Keratinocyte (primary cell): Measurements from ENCODE around the gene PHPT1. TPM values are rescaled to one million over a fixed set of nuclear protein-coding genes. Genes with fewer than 3 reads are reported as not detected.
"Not testable (repeated sequence)": the region's sequence is repeated elsewhere in the genome, so short reads cannot be mapped to it uniquely, and the experiment has no call there.

Source experiments
- DNase-seq: peaks from one replicate; pipeline ENCODE4 v3.0.0-alpha.2; 2011; ENCODE audit warnings: low read depth, missing footprints, low spot score
- FAIRE-seq: peaks from 2 replicates; lab custom pipeline; 2011; peaks lifted over from hg19 to GRCh38; lab: Jason Lieb, UNC
- H2AFZ ChIP-seq: 2 replicates; pipeline ENCODE4 v1.6.0; 2012; ENCODE audit warnings: low read length, control low read depth, inconsistent platforms; ENCODE audit not compliant: control insufficient read depth
- H3K27ac ChIP-seq: 2 replicates; pipeline ENCODE4 v1.5.1; 2011; ENCODE audit warnings: low read length; ENCODE audit not compliant: control insufficient read depth, insufficient read depth
- H3K27me3 ChIP-seq: 3 replicates; pipeline ENCODE4 v1.6.0; 2011; ENCODE audit warnings: low read length; ENCODE audit not compliant: control insufficient read depth, insufficient read depth; ENCODE audit errors: extremely low read depth
- H3K36me3 ChIP-seq, 2 experiments: 2 replicates in 1 of 2; 3 replicates in 1 of 2; pipeline ENCODE4 v1.5.1; 2011; ENCODE audit warnings: low read length in 2 of 2, mild to moderate bottlenecking in 1 of 2; ENCODE audit not compliant: control insufficient read depth in 2 of 2, insufficient read depth in 2 of 2; ENCODE audit errors: extremely low read depth in 1 of 2
- H3K4me1 ChIP-seq: 3 replicates; pipeline ENCODE4 v1.5.1; 2011; ENCODE audit warnings: low read length; ENCODE audit not compliant: control insufficient read depth, insufficient read depth; ENCODE audit errors: extremely low read depth
- H3K4me2 ChIP-seq: 3 replicates; pipeline ENCODE4 v1.6.0; 2011; ENCODE audit warnings: low read depth, low read length; ENCODE audit not compliant: control insufficient read depth, insufficient read depth; ENCODE audit errors: extremely low read depth
- H3K4me3 ChIP-seq, 3 experiments: fragments of 200-600 bp in 1 of 3; sonication (generic) in 1 of 3; 2 replicates in 2 of 3; 3 replicates in 1 of 3; pipeline ENCODE4 v1.5.1; 2011 to 2016; ENCODE audit warnings: low read length in 3 of 3, mild to moderate bottlenecking in 3 of 3, control low read depth in 2 of 3, inconsistent platforms in 1 of 3, low read depth in 1 of 3, mixed read lengths in 1 of 3, mixed run types in 1 of 3, moderate library complexity in 1 of 3; ENCODE audit not compliant: control insufficient read depth in 2 of 3, insufficient read depth in 2 of 3; ENCODE audit errors: extremely low read depth in 1 of 3
- H3K79me2 ChIP-seq: 2 replicates; pipeline ENCODE4 v1.6.0; 2012; ENCODE audit warnings: low read length; ENCODE audit not compliant: control insufficient read depth, insufficient read depth
- H3K9ac ChIP-seq: 3 replicates; pipeline ENCODE4 v1.6.0; 2011; ENCODE audit warnings: low read length; ENCODE audit not compliant: control insufficient read depth, insufficient read depth; ENCODE audit errors: extremely low read depth
- H3K9me1 ChIP-seq: 3 replicates; pipeline ENCODE4 v1.6.0; 2011; ENCODE audit warnings: low read length; ENCODE audit not compliant: control insufficient read depth, insufficient read depth; ENCODE audit errors: extremely low read depth
- H3K9me3 ChIP-seq: 2 replicates; pipeline ENCODE4 v1.5.1; 2012; ENCODE audit warnings: low read depth, low read length; ENCODE audit not compliant: control insufficient read depth
- H4K20me1 ChIP-seq: 3 replicates; pipeline ENCODE4 v1.6.0; 2011; ENCODE audit warnings: low read length; ENCODE audit not compliant: control insufficient read depth, insufficient read depth; ENCODE audit errors: extremely low read depth
- EZH2 ChIP-seq: IDR thresholded peaks from one replicate; pipeline ENCODE4 v1.6.1; 2012; ENCODE audit warnings: inconsistent platforms, mild to moderate bottlenecking, low read length, moderate library complexity
- dilution Hi-C: fragments of 300-500 bp; cut with MboI; formaldehyde crosslinking; loops from one replicate; pipeline ENCODE4 v1.7.0; 2020; ENCODE audit warnings: low sequenced_read_pairs; ENCODE audit not compliant: extremely low pct_ligation_motif_present
- polyA plus RNA-seq, 5 experiments: library from polyadenylated mRNA; depleted of rRNA in 3 of 5; stranded (reverse) in 3 of 5; stranded (forward) in 1 of 5; unstranded in 1 of 5; fragments of >200 nt; gene quantifications; 1 replicate in 1 of 5; 2 replicates in 3 of 5; 3 replicates in 1 of 5; pipeline versions ENCODE4 v1.2.1 to v1.2.3, GENCODE V29; 2011 to 2012; ENCODE audit warnings: missing spikeins in 2 of 5, low read depth in 1 of 5, low replicate concordance in 1 of 5
- TF ChIP-seq, protein P1 (sequence below), 3 experiments: IDR thresholded peaks in 1 of 3; conservative IDR thresholded peaks in 1 of 3; optimal IDR thresholded peaks in 1 of 3; 2 replicates in 2 of 3; 3 replicates in 1 of 3; pipeline versions ENCODE3 to v1.5.1; 2011; ENCODE audit warnings: low read length in 3 of 3, mild to moderate bottlenecking in 3 of 3, moderate library complexity in 2 of 3, control low read depth in 1 of 3, inconsistent platforms in 1 of 3; ENCODE audit not compliant: insufficient read depth in 2 of 3; ENCODE audit errors: extremely low read depth in 1 of 3

PHPT1 gene
- polyA plus RNA-seq, 1 donor (not counting 4 experiments of a cell fraction or from before 2014, with no cell fraction given), result 68.8 TPM

DNA sequence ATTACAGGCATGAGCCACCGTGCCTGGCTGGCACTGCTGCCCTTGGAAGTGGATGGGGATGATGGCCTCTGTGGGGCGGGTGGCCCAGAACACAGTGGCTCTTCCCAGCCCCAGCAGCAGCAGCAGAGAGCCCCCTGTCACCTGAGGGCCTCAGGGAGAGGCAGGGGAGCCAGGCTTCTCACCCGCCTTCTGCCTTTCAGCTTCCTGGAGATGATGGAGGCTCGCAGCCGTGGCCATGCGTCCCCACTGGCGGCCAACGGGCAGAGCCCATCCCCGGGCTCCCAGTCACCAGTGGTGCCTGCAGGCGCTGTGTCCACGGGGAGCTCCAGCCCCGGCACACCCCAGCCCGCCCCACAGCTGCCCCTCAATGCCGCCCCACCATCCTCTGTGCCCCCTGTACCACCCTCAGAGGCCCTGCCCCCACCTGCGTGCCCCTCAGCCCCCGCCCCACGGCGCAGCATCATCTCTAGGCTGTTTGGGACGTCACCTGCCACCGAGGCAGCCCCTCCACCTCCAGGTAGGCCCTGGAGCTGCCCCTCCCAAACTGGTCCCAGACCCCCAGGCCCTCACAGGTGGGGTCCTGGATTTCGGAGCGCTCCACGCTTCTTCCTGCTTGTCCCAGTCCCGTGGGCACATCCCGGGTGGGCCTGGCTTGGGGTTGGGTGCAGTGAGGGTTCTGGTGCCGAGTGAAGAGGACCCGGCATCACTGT lies 11.9 kb upstream of the PHPT1 start:
- Histone ChIP-seq H3K27ac (no peak overlapping the region), H3K9me1 (no peaks in the 10 kb centered on the region), H3K4me3 (no peak overlapping the region), H3K27me3 (no peaks in the 10 kb centered on the region), H3K4me2 (no peak overlapping the region), H3K79me2 (no peaks in the 10 kb centered on the region), H3K9ac (no peak overlapping the region), H3K4me1 (peaks cover 9% of the 10 kb centered on the region), H3K9me3 (no peaks in the 10 kb centered on the region), H2AFZ (no peak overlapping the region), H3K36me3 (peaks cover 0 to 15% of the 10 kb centered on the region in 2 experiments), H4K20me1 (no peaks in the 10 kb centered on the region)
- TF ChIP-seq EZH2, result no peak
- TF ChIP-seq, protein P1, sequence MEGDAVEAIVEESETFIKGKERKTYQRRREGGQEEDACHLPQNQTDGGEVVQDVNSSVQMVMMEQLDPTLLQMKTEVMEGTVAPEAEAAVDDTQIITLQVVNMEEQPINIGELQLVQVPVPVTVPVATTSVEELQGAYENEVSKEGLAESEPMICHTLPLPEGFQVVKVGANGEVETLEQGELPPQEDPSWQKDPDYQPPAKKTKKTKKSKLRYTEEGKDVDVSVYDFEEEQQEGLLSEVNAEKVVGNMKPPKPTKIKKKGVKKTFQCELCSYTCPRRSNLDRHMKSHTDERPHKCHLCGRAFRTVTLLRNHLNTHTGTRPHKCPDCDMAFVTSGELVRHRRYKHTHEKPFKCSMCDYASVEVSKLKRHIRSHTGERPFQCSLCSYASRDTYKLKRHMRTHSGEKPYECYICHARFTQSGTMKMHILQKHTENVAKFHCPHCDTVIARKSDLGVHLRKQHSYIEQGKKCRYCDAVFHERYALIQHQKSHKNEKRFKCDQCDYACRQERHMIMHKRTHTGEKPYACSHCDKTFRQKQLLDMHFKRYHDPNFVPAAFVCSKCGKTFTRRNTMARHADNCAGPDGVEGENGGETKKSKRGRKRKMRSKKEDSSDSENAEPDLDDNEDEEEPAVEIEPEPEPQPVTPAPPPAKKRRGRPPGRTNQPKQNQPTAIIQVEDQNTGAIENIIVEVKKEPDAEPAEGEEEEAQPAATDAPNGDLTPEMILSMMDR (optimal IDR thresholded peaks at IDR 0.05 in 1 of 3, IDR thresholded peaks at IDR 0.05 in 1 of 3, conservative IDR thresholded peaks at IDR 0.05 in 1 of 3; ENCODE audit: extremely low read depth in 1 of 3, insufficient read depth in 2 of 3, low read length in 3 of 3), result no peak
- FAIRE-seq, result no peak
- dilution Hi-C loops, result no loop called here
- DNase-seq, result no peak

DNA sequence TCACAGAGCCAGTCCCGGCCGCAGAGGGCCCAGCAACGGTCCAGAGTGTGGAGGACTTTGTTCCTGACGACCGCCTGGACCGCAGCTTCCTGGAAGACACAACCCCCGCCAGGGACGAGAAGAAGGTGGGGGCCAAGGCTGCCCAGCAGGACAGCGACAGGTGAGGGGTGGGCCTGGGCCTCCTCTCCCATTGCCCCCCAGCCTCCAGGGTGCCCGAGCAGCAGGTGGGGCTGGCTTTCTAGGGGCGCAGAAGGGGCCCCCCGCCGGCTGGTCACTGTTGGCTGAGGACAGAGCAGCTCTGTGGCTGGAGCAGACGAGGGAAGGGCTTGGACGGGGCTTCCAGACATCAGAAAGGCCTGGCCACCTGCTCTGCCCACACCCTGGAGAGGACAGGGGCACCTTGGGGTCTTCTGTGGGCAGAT lies 11.3 kb upstream of the PHPT1 start:
- H3K9me1 ChIP-seq, DNase-seq, H3K4me1 ChIP-seq, H3K9ac ChIP-seq, H3K9me3 ChIP-seq, H3K4me3 ChIP-seq, FAIRE-seq, H3K79me2 ChIP-seq, H3K4me2 ChIP-seq, H4K20me1 ChIP-seq, H3K27me3 ChIP-seq, dilution Hi-C loops, H3K27ac ChIP-seq, H2AFZ ChIP-seq: not testable (repeated sequence)
- H3K36me3 ChIP-seq, result peaks cover 0 to 12% of the 10 kb centered on the region in 2 experiments
